Measurements from ENCODE around the gene ACOT4.
"Not testable (repeated sequence)": the region's sequence is repeated elsewhere in the genome, so short reads cannot be mapped to it uniquely, and the experiment has no call there.

Gene ACOT4

GRCh38 chr14:73549889-73550524 lies 41.7 kb upstream of the ACOT4 start:
- no CpG with 5 or more reads among the region's 6 CpGs for WGBS
- H3K27me3 ChIP-seq (ENCODE audit: control insufficient read depth in 1 of 2, insufficient read depth in 1 of 2, low read length in 2 of 2) = not testable (repeated sequence)

GRCh38 chr14:73553845-73554244 lies 37.8 kb upstream of the ACOT4 start:
- Histone ChIP-seq H3K18ac (ENCODE audit: low read depth in 1 of 2, low read length in 2 of 2) (no peak overlapping the region), H3K4me3 (ENCODE audit: insufficient read depth in 1 of 2, low read depth in 1 of 2, low read length in 2 of 2) (no peak overlapping the region), H3K9ac (ENCODE audit: low read length) (no peak overlapping the region), H4K8ac (ENCODE audit: low read length) (no peak overlapping the region), H2AK5ac (ENCODE audit: low read length, severe bottlenecking) (no peak overlapping the region), H3K23ac (ENCODE audit: low read length in 2 of 2) (no peak overlapping the region), H3K4ac (ENCODE audit: low read depth in 1 of 2, low read length in 2 of 2) (no peak overlapping the region), H3K79me1 (replicated peaks; ENCODE audit: low read length, poor library complexity, severe bottlenecking) (no peaks in the 10 kb centered on the region), H3K27ac (ENCODE audit: low read length, poor library complexity, severe bottlenecking) (no peak overlapping the region), H3K4me2 (ENCODE audit: low read length, poor library complexity, severe bottlenecking) (no peak overlapping the region), H3K36me3 (ENCODE audit: control insufficient read depth in 1 of 2, insufficient read depth in 2 of 2, low read depth in 1 of 2, low read length in 2 of 2) (no peaks in the 10 kb centered on the region), H2BK5ac (ENCODE audit: low read depth, low read length, poor library complexity, severe bottlenecking) (no peak overlapping the region), H3K27me3 (ENCODE audit: control insufficient read depth in 1 of 2, insufficient read depth in 1 of 2, low read length in 2 of 2) (no peaks in the 10 kb centered on the region), H3K4me1 (ENCODE audit: control insufficient read depth, insufficient read depth, low read depth, low read length) (no peaks in the 10 kb centered on the region), H2BK12ac (ENCODE audit: low read length in 2 of 2) (no peak overlapping the region), H2BK120ac (ENCODE audit: low read depth, low read length) (no peak overlapping the region), H2AFZ (ENCODE audit: low read depth, low read length) (no peak overlapping the region), H2BK15ac (ENCODE audit: low read depth, poor library complexity, severe bottlenecking) (no peak overlapping the region), H3K9me3 (ENCODE audit: control insufficient read depth, low read length) (no peaks in the 10 kb centered on the region), H4K91ac (ENCODE audit: low read length) (no peak overlapping the region), H3K14ac (ENCODE audit: low read length in 2 of 2) (no peak overlapping the region)
- 98% methylated on average over 4 of the region's 4 CpGs for WGBS
- no peak for DNase-seq

More at GRCh38 chr14:73549889-73550524, 41.7 kb upstream of the ACOT4 start:
- H4K8ac ChIP-seq (ENCODE audit: low read length); H3K4me1 ChIP-seq (ENCODE audit: control insufficient read depth, insufficient read depth, low read depth, low read length); H3K14ac ChIP-seq (ENCODE audit: low read length in 2 of 2); H3K36me3 ChIP-seq (ENCODE audit: control insufficient read depth in 1 of 2, insufficient read depth in 2 of 2, low read depth in 1 of 2, low read length in 2 of 2); H3K9me3 ChIP-seq (ENCODE audit: control insufficient read depth, low read length); H3K18ac ChIP-seq (ENCODE audit: low read depth in 1 of 2, low read length in 2 of 2); DNase-seq; H2BK12ac ChIP-seq (ENCODE audit: low read length in 2 of 2); H4K91ac ChIP-seq (ENCODE audit: low read length); H3K27ac ChIP-seq (ENCODE audit: low read length, poor library complexity, severe bottlenecking); H3K23ac ChIP-seq (ENCODE audit: low read length in 2 of 2); H3K9ac ChIP-seq (ENCODE audit: low read length); H3K4me3 ChIP-seq (ENCODE audit: insufficient read depth in 1 of 2, low read depth in 1 of 2, low read length in 2 of 2); H2BK5ac ChIP-seq (ENCODE audit: low read depth, low read length, poor library complexity, severe bottlenecking); H3K4ac ChIP-seq (ENCODE audit: low read depth in 1 of 2, low read length in 2 of 2); H2BK120ac ChIP-seq (ENCODE audit: low read depth, low read length); H3K4me2 ChIP-seq (ENCODE audit: low read length, poor library complexity, severe bottlenecking); H2AFZ ChIP-seq (ENCODE audit: low read depth, low read length); H3K79me1 ChIP-seq (replicated peaks; ENCODE audit: low read length, poor library complexity, severe bottlenecking); H2AK5ac ChIP-seq (ENCODE audit: low read length, severe bottlenecking); H2BK15ac ChIP-seq (ENCODE audit: low read depth, poor library complexity, severe bottlenecking): not testable (repeated sequence)

GRCh38 chr14:73557201-73557600 lies 34.5 kb upstream of the ACOT4 start:
- H3K9ac ChIP-seq (ENCODE audit: low read length); H3K4me1 ChIP-seq (ENCODE audit: control insufficient read depth, insufficient read depth, low read depth, low read length); H3K14ac ChIP-seq (ENCODE audit: low read length in 2 of 2); H4K8ac ChIP-seq (ENCODE audit: low read length); H3K4ac ChIP-seq (ENCODE audit: low read depth in 1 of 2, low read length in 2 of 2); H3K4me2 ChIP-seq (ENCODE audit: low read length, poor library complexity, severe bottlenecking); H4K91ac ChIP-seq (ENCODE audit: low read length); H2BK12ac ChIP-seq (ENCODE audit: low read length in 2 of 2); H3K23ac ChIP-seq (ENCODE audit: low read length in 2 of 2); H3K18ac ChIP-seq (ENCODE audit: low read depth in 1 of 2, low read length in 2 of 2); H3K79me1 ChIP-seq (replicated peaks; ENCODE audit: low read length, poor library complexity, severe bottlenecking); H2AFZ ChIP-seq (ENCODE audit: low read depth, low read length); H2BK15ac ChIP-seq (ENCODE audit: low read depth, poor library complexity, severe bottlenecking); H3K9me3 ChIP-seq (ENCODE audit: control insufficient read depth, low read length); H3K36me3 ChIP-seq (ENCODE audit: control insufficient read depth in 1 of 2, insufficient read depth in 2 of 2, low read depth in 1 of 2, low read length in 2 of 2); DNase-seq; H2AK5ac ChIP-seq (ENCODE audit: low read length, severe bottlenecking); H2BK5ac ChIP-seq (ENCODE audit: low read depth, low read length, poor library complexity, severe bottlenecking); H3K27ac ChIP-seq (ENCODE audit: low read length, poor library complexity, severe bottlenecking); H3K4me3 ChIP-seq (ENCODE audit: insufficient read depth in 1 of 2, low read depth in 1 of 2, low read length in 2 of 2); H2BK120ac ChIP-seq (ENCODE audit: low read depth, low read length); H3K27me3 ChIP-seq (ENCODE audit: control insufficient read depth in 1 of 2, insufficient read depth in 1 of 2, low read length in 2 of 2): not testable (repeated sequence)
- WGBS = 78% methylated on average over 1 of the region's 2 CpGs

GRCh38 chr14:73558238-73558637 lies 33.4 kb upstream of the ACOT4 start:
- not testable (repeated sequence) for H4K8ac ChIP-seq (ENCODE audit: low read length); H3K27ac ChIP-seq (ENCODE audit: low read length, poor library complexity, severe bottlenecking)

More at GRCh38 chr14:73558238-73558637, 33.4 kb upstream of the ACOT4 start:
- not testable (repeated sequence) for H3K18ac ChIP-seq (ENCODE audit: low read depth in 1 of 2, low read length in 2 of 2); H2AK5ac ChIP-seq (ENCODE audit: low read length, severe bottlenecking); H2AFZ ChIP-seq (ENCODE audit: low read depth, low read length); H3K4me1 ChIP-seq (ENCODE audit: control insufficient read depth, insufficient read depth, low read depth, low read length); H3K79me1 ChIP-seq (replicated peaks; ENCODE audit: low read length, poor library complexity, severe bottlenecking); H2BK120ac ChIP-seq (ENCODE audit: low read depth, low read length); H3K14ac ChIP-seq (ENCODE audit: low read length in 2 of 2); H2BK5ac ChIP-seq (ENCODE audit: low read depth, low read length, poor library complexity, severe bottlenecking); H2BK12ac ChIP-seq (ENCODE audit: low read length in 2 of 2); H3K9me3 ChIP-seq (ENCODE audit: control insufficient read depth, low read length); H2BK15ac ChIP-seq (ENCODE audit: low read depth, poor library complexity, severe bottlenecking); H3K9ac ChIP-seq (ENCODE audit: low read length); H3K27me3 ChIP-seq (ENCODE audit: control insufficient read depth in 1 of 2, insufficient read depth in 1 of 2, low read length in 2 of 2); H3K36me3 ChIP-seq (ENCODE audit: control insufficient read depth in 1 of 2, insufficient read depth in 2 of 2, low read depth in 1 of 2, low read length in 2 of 2); H3K4ac ChIP-seq (ENCODE audit: low read depth in 1 of 2, low read length in 2 of 2); H3K4me2 ChIP-seq (ENCODE audit: low read length, poor library complexity, severe bottlenecking); H4K91ac ChIP-seq (ENCODE audit: low read length); H3K23ac ChIP-seq (ENCODE audit: low read length in 2 of 2); H3K4me3 ChIP-seq (ENCODE audit: insufficient read depth in 1 of 2, low read depth in 1 of 2, low read length in 2 of 2)
- no CpG with 5 or more reads among the region's 2 CpGs for WGBS
- peak; percentile 15 for DNase-seq

Measured in mesenchymal stem cell (in vitro differentiated cells and primary cell).